WTC11 (cell line): ENCODE results near the gene ZIC3. TPM values are rescaled to one million over a fixed set of nuclear protein-coding genes. Genes with fewer than 3 reads are reported as not detected.

Experiments used
- ATAC-seq: fragments of 200-7000 bp; cut with Tn5 transposase; 2 replicates; pipeline ENCODE4 v1.10.0; 2021; ENCODE audit warnings: mild to moderate bottlenecking, moderate library complexity
- CTCF ChIA-PET: fragments of 300-600 bp; sonication (Branson Sonifier 250); formaldehyde crosslinking; loops from one replicate; lab custom pipeline; 2021; ENCODE audit warnings: antibody characterized with exemption; lab: Charles Lee
- POLR2A ChIA-PET: fragments of 350-600 bp; sonication (Branson Sonifier 250); formaldehyde crosslinking; loops from one replicate; lab custom pipeline; 2021; ENCODE audit warnings: antibody characterized with exemption; lab: Charles Lee
- DNase-seq: peaks from one replicate; pipeline ENCODE4 v3.0.0; 2021; ENCODE audit warnings: low spot score
- H3K27ac Mint-ChIP-seq: 2 replicates; pipeline ENCODE4 v1.8.0; 2021; ENCODE audit warnings: mixed read lengths
- H3K27me3 Mint-ChIP-seq: 2 replicates; pipeline ENCODE4 v1.8.0; 2021; ENCODE audit warnings: low read depth, mild to moderate bottlenecking, moderate library complexity, mixed read lengths
- H3K36me3 Mint-ChIP-seq: 2 replicates; pipeline ENCODE4 v1.8.0; 2021; ENCODE audit warnings: mixed read lengths
- H3K4me1 Mint-ChIP-seq: 2 replicates; pipeline ENCODE4 v1.8.0; 2022; ENCODE audit warnings: mixed read lengths
- H3K4me3 Mint-ChIP-seq: 2 replicates; pipeline ENCODE4 v1.8.0; 2021; ENCODE audit warnings: mild to moderate bottlenecking, moderate library complexity, mixed read lengths
- H3K9me3 Mint-ChIP-seq: 2 replicates; pipeline ENCODE4 v1.8.0; 2021; ENCODE audit warnings: mixed read lengths
- AFF4 ChIP-seq: sonication (generic); formaldehyde crosslinking; IDR thresholded peaks from 2 replicates; pipeline ENCODE4 v1.8.1; 2023; ENCODE audit warnings: mild to moderate bottlenecking, missing genetic modification reagents, borderline replicate concordance
- AR ChIP-seq: fragments of 250-450 bp; sonication (Bioruptor Pico); IDR thresholded peaks from 2 replicates; pipeline ENCODE4 v1.9.0; 2021; ENCODE audit warnings: mild to moderate bottlenecking
- E2F1 ChIP-seq: sonication (generic); formaldehyde crosslinking; IDR thresholded peaks from 2 replicates; pipeline ENCODE4 v1.8.0; 2022; ENCODE audit warnings: mild to moderate bottlenecking, missing genetic modification reagents
- ETV6 ChIP-seq: sonication (generic); formaldehyde crosslinking; IDR thresholded peaks from 2 replicates; pipeline ENCODE4 v1.8.1; 2022; ENCODE audit warnings: mild to moderate bottlenecking, missing genetic modification reagents
- FOXJ3 ChIP-seq: sonication (generic); formaldehyde crosslinking; IDR thresholded peaks from 2 replicates; pipeline ENCODE4 v1.9.0; 2021; ENCODE audit warnings: missing genetic modification reagents, mild to moderate bottlenecking, borderline replicate concordance
- FOXK1 ChIP-seq: sonication (generic); formaldehyde crosslinking; IDR thresholded peaks from 2 replicates; pipeline ENCODE4 v1.8.0; 2022; ENCODE audit warnings: mild to moderate bottlenecking, moderate library complexity, missing genetic modification reagents
- GRHL2 ChIP-seq: fragments of 250-450 bp; sonication (Bioruptor Pico); IDR thresholded peaks from 2 replicates; pipeline ENCODE4 v1.8.0; 2022; ENCODE audit warnings: mild to moderate bottlenecking, moderate library complexity; ENCODE audit not compliant: insufficient replicate concordance, severe bottlenecking
- IRF1 ChIP-seq: sonication (generic); formaldehyde crosslinking; IDR thresholded peaks from 2 replicates; pipeline ENCODE4 v1.8.0; 2023; ENCODE audit warnings: missing genetic modification reagents
- NFYB ChIP-seq: sonication (generic); formaldehyde crosslinking; conservative IDR thresholded peaks from 2 replicates; pipeline ENCODE4 v1.8.0; 2022; ENCODE audit warnings: low read depth, missing genetic modification reagents
- RORB ChIP-seq: fragments of 250-450 bp; sonication (Bioruptor Pico); IDR thresholded peaks from 2 replicates; pipeline ENCODE4 v1.9.0; 2021; ENCODE audit warnings: mild to moderate bottlenecking
- STAT6 ChIP-seq: sonication (generic); formaldehyde crosslinking; conservative IDR thresholded peaks from 2 replicates; pipeline ENCODE4 v1.8.1; 2023; ENCODE audit warnings: mild to moderate bottlenecking, low read depth, missing genetic modification reagents, moderate library complexity
- TEAD1 ChIP-seq: sonication (generic); formaldehyde crosslinking; IDR thresholded peaks from 2 replicates; pipeline ENCODE4 v1.8.0; 2022; ENCODE audit warnings: mild to moderate bottlenecking, missing genetic modification reagents
- TEAD4 ChIP-seq: sonication (generic); formaldehyde crosslinking; IDR thresholded peaks from 2 replicates; pipeline ENCODE4 v1.8.0; 2022; ENCODE audit warnings: mild to moderate bottlenecking, missing genetic modification reagents
- ZNF219 ChIP-seq: sonication (generic); formaldehyde crosslinking; IDR thresholded peaks from 2 replicates; pipeline ENCODE4 v1.8.0; 2023; ENCODE audit warnings: missing genetic modification reagents, mild to moderate bottlenecking, borderline replicate concordance
- ZNF671 ChIP-seq: fragments of 250-450 bp; sonication (Bioruptor Pico); IDR thresholded peaks from 2 replicates; pipeline ENCODE4 v1.8.0; 2021; ENCODE audit warnings: mild to moderate bottlenecking
- ZSCAN18 ChIP-seq: fragments of 250-450 bp; sonication (Bioruptor Pico); IDR thresholded peaks from 2 replicates; pipeline ENCODE4 v2.1.2; 2022; ENCODE audit warnings: mild to moderate bottlenecking, moderate library complexity
- total RNA-seq: library from RNA; stranded (reverse); gene quantifications from 3 replicates; pipeline ENCODE4 v1.2.3, GENCODE V29; 2021

Gene ZIC3
- total RNA-seq, 1 experiment from 2014 or later = 75.3 TPM

GRCh38 chrX:137575596-137576255, 9.8 kb downstream of the ZIC3 start:
- TF ChIP-seq AR (CRISPR knock-in tag) (no peak), FOXJ3 (CRISPR knock-in tag) (no peak), ZNF671 (CRISPR knock-in tag) (no peak), ETV6 (CRISPR knock-in tag) (no peak), FOXK1 (CRISPR knock-in tag) (no peak), TEAD1 (CRISPR knock-in tag) (peak; percentile 50; the same call in 1 of the 2 replicates)
- ChIA-PET POLR2A (interaction anchor here (0.6 to 3.0 kb wide), 9 partner anchors 9 to 405 kb away, joined by 3 to 13 read pairs (median 5); no protein-coding TSS in a partner anchor), CTCF (interaction anchor here (1.0 to 1.3 kb wide), 3 partner anchors 143 to 350 kb away, joined by 3 to 5 read pairs (median 4); no protein-coding TSS in a partner anchor)
- peak overlapping the region; percentile 99 for H3K27ac Mint-ChIP-seq
- peak overlapping the region; percentile 66 for H3K4me3 Mint-ChIP-seq
- no peaks in the 10 kb centered on the region for H3K9me3 Mint-ChIP-seq
- DNase-seq (no peak), ATAC-seq (peak; percentile 5)
- H3K27me3 Mint-ChIP-seq = no peaks in the 10 kb centered on the region
- peaks cover 16% of the 10 kb centered on the region for H3K36me3 Mint-ChIP-seq
- H3K4me1 Mint-ChIP-seq = peaks cover 65% of the 10 kb centered on the region

GRCh38 chrX:137587151-137587550, 21.2 kb downstream of the ZIC3 start:
- ChIA-PET POLR2A (no interaction called here), CTCF (no interaction called here)
- Mint-ChIP-seq H3K27me3 (no peaks in the 10 kb centered on the region; the same call in 1 of the 2 replicates), H3K36me3 (no peaks in the 10 kb centered on the region), H3K4me1 (peaks cover 67% of the 10 kb centered on the region), H3K4me3 (no peak overlapping the region), H3K9me3 (no peaks in the 10 kb centered on the region), H3K27ac (no peak overlapping the region)
- no peak for ATAC-seq
- no peak for DNase-seq
- TF ChIP-seq GRHL2 (no peak), NFYB (CRISPR knock-in tag) (no peak), AFF4 (CRISPR knock-in tag) (no peak), STAT6 (CRISPR knock-in tag) (no peak), TEAD4 (CRISPR knock-in tag) (no peak), FOXK1 (CRISPR knock-in tag) (no peak), ZNF219 (no peak), IRF1 (CRISPR knock-in tag) (no peak), ZSCAN18 (CRISPR knock-in tag) (no peak), E2F1 (CRISPR knock-in tag) (no peak), RORB (CRISPR knock-in tag) (no peak)
